Ascending aorta (tissue), 2 donors: ENCODE data around the gene RREB1. TPM values are rescaled to one million over a fixed set of nuclear protein-coding genes. Genes with fewer than 3 reads are reported as not detected.

Experiments
- DNase-seq, 2 donors: peaks; one replicate each; pipeline ENCODE4 v3.0.0-alpha.2; 2019; ENCODE audit warnings: low spot score in 2 of 2
- H3K27ac ChIP-seq, 2 donors: fragments of 200-600 bp; sonication (generic); one replicate each; pipeline ENCODE4 v1.5.1; 2016 to 2017; ENCODE audit warnings: mild to moderate bottlenecking in 1 of 2
- H3K27me3 ChIP-seq: fragments of 200-600 bp; sonication (generic); one replicate; pipeline ENCODE4 v1.5.1; 2017
- H3K36me3 ChIP-seq, 2 donors: fragments of 200-600 bp; sonication (generic); one replicate each; pipeline ENCODE4 v1.5.1; 2016
- H3K4me1 ChIP-seq, 2 donors: fragments of 200-600 bp; sonication (generic); one replicate each; pipeline ENCODE4 v1.5.1; 2016 to 2017; ENCODE audit warnings: mild to moderate bottlenecking in 1 of 2
- H3K4me3 ChIP-seq, 2 donors: fragments of 200-600 bp; sonication (generic); one replicate each; pipeline ENCODE4 v1.5.1; 2016 to 2017; ENCODE audit warnings: mild to moderate bottlenecking in 1 of 2
- H3K9me3 ChIP-seq, 2 donors: fragments of 200-600 bp; sonication (generic); one replicate each; pipeline ENCODE4 v1.5.1; 2016
- intact Hi-C: fragments of 100-400 bp; cut with DNase I; formaldehyde crosslinking; loops from one replicate; pipeline ENCODE4 v1.15.1; 2023
- total RNA-seq: library from RNA; depleted of rRNA; stranded (reverse); fragments of >200 nt; gene quantifications from one replicate; pipeline ENCODE4 v1.1.0, GENCODE V29; 2016
- TF ChIP-seq, protein P1 (sequence below), 3 experiments: fragments of 200-600 bp in 2 of 3; fragments of 450-650 bp in 1 of 3; sonication (generic) in 2 of 3; IDR thresholded peaks; one replicate each; pipeline ENCODE4 v1.5.1; 2016 to 2019; ENCODE audit warnings: antibody characterized with exemption in 3 of 3, mild to moderate bottlenecking in 1 of 3, moderate library complexity in 1 of 3

The RREB1 gene
- total RNA-seq, 1 donor from 2014 or later: 48.9 TPM

DNA sequence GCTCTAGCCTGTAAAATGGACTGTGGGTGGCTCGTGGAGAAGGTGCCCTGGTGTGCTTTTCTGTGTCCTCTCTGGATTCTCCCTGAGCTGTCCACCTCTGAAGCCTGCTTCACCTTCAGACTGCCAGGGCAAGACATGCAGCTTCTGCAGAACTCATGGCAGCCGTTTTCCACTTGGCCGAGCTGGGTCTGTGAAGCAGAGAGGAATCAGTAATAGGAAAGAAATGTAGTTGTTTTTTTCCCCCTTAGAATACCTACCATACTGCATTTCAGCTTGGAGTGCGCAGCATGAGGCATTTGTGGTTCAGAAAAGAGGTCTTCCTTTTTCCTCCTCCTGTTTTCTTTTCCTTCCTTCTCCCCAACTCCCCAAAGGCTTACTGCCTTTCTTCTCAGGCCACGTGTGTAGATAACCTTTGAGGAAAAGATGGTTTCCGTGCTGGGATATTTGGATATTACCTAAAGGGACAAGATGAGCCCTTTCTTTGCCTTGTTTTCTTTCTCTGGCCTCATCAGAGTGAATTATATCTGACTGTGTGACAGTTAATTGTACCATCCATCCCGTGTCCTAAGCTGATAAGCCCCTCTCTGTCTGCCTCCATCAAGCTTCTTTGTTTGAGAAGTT is 39.4 kb downstream of the RREB1 start:
- TF ChIP-seq, protein P1, sequence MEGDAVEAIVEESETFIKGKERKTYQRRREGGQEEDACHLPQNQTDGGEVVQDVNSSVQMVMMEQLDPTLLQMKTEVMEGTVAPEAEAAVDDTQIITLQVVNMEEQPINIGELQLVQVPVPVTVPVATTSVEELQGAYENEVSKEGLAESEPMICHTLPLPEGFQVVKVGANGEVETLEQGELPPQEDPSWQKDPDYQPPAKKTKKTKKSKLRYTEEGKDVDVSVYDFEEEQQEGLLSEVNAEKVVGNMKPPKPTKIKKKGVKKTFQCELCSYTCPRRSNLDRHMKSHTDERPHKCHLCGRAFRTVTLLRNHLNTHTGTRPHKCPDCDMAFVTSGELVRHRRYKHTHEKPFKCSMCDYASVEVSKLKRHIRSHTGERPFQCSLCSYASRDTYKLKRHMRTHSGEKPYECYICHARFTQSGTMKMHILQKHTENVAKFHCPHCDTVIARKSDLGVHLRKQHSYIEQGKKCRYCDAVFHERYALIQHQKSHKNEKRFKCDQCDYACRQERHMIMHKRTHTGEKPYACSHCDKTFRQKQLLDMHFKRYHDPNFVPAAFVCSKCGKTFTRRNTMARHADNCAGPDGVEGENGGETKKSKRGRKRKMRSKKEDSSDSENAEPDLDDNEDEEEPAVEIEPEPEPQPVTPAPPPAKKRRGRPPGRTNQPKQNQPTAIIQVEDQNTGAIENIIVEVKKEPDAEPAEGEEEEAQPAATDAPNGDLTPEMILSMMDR (IDR thresholded peaks at IDR 0.05): no peak
- peak overlapping the region in 1 of 2 donors; percentile 32 for H3K4me3 ChIP-seq
- H3K27ac ChIP-seq: peak overlapping the region; percentile 64 to 75
- H3K4me1 ChIP-seq: peaks cover 8 to 24% of the 10 kb centered on the region in 2 donors
- DNase-seq: no peak
- no peaks in the 10 kb centered on the region for H3K9me3 ChIP-seq
- no peaks in the 10 kb centered on the region for H3K36me3 ChIP-seq
- no peaks in the 10 kb centered on the region for H3K27me3 ChIP-seq
- intact Hi-C loops: no loop called here

DNA sequence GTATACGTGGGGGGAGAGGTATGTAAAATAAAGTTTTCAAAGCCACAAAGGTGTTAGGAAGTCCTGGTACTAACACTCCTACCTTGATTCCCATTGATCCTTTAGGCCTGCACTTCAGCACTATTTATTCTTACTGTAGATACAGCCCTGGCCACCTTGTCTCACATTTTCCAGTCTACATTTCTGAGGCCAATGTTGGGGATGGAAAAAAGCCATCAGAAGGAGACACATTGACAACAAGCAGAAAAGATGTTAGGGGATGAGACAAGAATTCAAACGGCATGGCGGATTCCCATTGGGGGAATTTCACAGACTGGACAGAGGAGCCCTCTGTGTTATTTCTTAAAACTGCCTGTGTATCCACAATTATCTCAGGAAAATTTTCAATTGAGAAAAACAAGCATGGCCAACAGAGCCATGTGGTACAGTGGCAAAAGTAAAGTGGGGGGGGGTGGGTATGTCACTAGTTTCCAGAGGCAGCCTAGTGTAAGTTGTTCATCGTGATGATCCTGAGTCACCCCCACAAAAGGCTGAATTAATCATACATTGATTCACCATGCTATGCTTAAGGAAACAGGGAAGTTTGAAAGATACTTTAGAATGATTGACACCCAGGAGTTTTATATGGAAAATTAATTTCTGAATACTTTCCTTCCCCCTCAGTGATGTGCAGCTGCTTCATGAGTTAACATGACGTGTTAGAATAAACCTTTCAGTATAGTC is 40.5 kb downstream of the RREB1 start:
- TF ChIP-seq, protein P1 (IDR thresholded peaks at IDR 0.05): no peak
- peaks cover 8 to 26% of the 10 kb centered on the region in 2 donors for H3K4me1 ChIP-seq
- H3K27ac ChIP-seq: peak overlapping the region in 1 of 2 donors; percentile 75

DNA sequence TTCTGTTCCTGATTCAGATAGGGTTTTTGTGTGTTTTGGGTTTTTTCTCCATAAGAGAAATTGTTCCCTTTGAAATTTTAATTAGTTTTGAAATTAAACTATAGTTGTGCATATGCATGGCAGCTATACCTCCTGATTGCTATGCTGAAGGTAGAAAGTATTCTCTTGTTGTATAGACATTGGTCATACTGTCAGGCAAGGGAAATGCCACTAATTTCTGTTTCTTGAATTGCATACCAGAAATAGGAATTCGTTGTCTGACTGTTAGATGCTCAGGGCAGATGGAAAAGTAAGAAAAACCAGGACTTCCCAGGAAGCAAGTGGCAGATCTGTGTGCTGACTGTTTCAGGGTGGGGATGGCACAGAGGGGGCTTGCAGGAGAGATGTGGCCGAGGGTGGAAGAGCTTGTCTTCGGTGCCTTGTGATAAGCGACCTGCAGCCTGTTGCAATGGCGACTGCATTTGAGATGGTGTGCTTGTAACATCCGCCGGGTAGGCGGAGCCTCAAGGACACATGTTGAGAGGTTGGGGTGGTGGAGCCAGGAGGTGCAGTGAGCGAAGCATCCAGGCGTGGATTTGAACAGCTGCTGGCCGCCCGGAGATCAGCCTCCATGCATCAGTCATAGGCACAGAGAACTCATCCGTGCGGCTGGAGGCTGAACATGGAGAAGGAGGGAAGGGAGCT is 42.8 kb downstream of the RREB1 start:
- Histone ChIP-seq H3K9me3 (no peaks in the 10 kb centered on the region), H3K36me3 (no peaks in the 10 kb centered on the region), H3K27ac (no peak overlapping the region), H3K27me3 (no peaks in the 10 kb centered on the region), H3K4me1 (peaks cover 8 to 24% of the 10 kb centered on the region in 2 donors), H3K4me3 (no peak overlapping the region)
- no peak for DNase-seq
- intact Hi-C loops: no loop called here
- TF ChIP-seq, protein P1 (IDR thresholded peaks at IDR 0.05): no peak

More for the DNA sequence above, 40.5 kb downstream of the RREB1 start:
- Histone ChIP-seq H3K27me3 (no peaks in the 10 kb centered on the region), H3K36me3 (no peaks in the 10 kb centered on the region), H3K9me3 (no peaks in the 10 kb centered on the region), H3K4me3 (no peak overlapping the region)
- intact Hi-C loops: no loop called here
- no peak for DNase-seq

DNA sequence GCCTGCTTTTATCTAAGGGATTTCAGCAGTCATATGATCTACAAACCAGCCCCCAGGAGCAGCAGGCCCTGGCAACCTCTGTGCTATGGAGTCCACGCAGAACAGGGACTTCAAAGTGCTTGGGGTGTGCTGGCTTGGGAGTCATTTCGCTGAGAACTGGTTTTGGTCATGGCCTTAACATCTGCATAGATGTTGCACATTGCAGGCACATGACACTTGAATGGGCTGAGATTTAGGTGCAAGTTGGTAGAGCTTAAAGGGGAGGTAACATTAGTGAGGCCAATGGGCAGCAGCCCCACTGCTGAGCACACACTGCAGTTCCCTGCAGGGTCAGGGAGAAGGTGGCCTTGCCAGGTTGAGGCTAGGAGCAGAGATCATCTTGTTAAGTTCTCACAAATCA is 43.6 kb downstream of the RREB1 start:
- Histone ChIP-seq H3K36me3 (no peaks in the 10 kb centered on the region), H3K4me1 (peaks cover 10 to 23% of the 10 kb centered on the region in 2 donors), H3K27ac (no peak overlapping the region), H3K27me3 (no peaks in the 10 kb centered on the region), H3K4me3 (no peak overlapping the region), H3K9me3 (no peaks in the 10 kb centered on the region)
- TF ChIP-seq, protein P1 (IDR thresholded peaks at IDR 0.05): no peak
- intact Hi-C loops: no loop called here
- DNase-seq: no peak

DNA sequence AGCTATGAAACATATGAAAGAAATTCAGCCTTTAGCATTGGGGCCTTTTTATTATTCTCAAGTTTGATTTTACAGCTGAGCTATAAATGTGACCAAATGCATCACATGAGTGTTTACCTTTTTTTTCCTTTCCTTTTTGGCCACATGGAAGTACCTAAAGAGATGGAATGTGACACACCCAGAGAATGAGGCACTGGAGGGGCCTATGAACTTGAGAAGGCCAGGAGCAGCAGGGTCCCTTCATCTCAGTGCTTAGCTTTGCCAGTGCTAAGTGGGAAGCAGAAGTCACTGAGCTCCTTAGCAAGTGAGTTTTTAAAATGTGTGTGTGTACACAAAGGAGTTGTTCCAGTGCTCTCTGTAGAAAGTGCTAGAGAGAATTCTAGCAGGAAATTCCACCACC is 44.7 kb downstream of the RREB1 start:
- TF ChIP-seq, protein P1 (IDR thresholded peaks at IDR 0.05): no peak
- no peak for DNase-seq
- H3K36me3 ChIP-seq: no peaks in the 10 kb centered on the region
- peaks cover 3 to 21% of the 10 kb centered on the region in 2 donors for H3K4me1 ChIP-seq
- no peaks in the 10 kb centered on the region for H3K9me3 ChIP-seq
- no peak overlapping the region for H3K4me3 ChIP-seq
- no peaks in the 10 kb centered on the region for H3K27me3 ChIP-seq
- H3K27ac ChIP-seq: no peak overlapping the region
- intact Hi-C loops: no loop called here
